ENCODE results near the gene TMEM108.

TMEM108 gene

DNA sequence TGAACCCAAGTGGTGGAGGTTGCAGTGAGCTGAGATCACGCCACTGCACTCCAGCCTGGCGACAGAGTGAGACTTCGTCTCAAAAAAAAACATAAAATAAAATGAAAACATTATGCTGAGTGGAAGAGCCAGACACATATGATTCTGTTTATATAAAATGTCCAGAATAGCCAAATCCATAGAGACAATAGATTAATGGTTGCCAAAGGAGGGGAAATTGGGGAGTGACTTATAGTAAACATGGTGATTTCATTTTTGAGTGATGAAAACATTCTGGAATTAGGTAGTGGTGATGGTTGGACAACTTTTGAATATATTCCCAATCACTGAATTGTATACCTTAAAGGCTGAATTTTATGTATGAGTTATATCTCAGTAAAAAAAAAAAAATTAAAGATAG, 189.6 kb downstream of the TMEM108 start:
- no peak for DNase-seq (ENCODE audit: low read depth in 2 of 2)

DNA sequence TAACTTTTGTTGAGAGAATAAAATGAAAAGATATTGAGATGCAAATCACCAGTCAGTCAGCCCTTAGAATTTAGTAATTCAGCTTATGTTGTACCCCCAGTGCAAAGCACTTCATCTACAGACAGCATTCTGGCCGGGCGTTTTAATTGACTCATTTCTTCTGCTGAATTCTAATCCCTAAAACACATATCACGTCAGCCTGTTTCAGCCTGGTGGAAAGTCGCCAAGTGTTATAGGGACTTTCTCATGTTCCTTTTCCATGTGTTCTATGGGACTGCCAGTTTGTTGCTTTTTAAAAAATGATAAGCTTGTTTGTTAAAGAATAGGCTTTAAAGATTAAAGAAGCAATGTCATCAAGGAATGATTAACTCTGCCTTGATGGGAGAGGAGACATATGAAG, 192.0 kb downstream of the TMEM108 start:
- DNase-seq (ENCODE audit: low read depth in 2 of 2) = no peak

DNA sequence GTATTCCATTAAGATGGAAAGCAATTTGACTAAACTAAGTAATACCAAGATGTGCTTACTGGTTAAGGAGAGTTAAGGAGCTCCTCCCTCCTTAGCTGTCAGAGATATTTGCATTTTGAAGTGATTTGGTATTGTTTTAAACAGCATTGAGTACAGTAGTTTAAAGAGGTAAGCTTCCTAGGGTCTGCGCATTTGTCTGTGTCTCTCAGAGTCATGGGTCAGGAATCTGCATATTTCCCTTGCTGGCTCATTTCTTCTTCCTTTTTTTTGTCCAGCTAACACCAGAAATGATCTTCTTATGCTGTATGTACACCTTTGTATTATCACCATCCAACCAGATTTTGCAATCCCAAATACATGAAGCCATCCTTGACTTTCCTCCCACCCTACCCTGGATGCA, 198.7 kb downstream of the TMEM108 start:
- no peak for DNase-seq (ENCODE audit: low read depth in 2 of 2)

DNA sequence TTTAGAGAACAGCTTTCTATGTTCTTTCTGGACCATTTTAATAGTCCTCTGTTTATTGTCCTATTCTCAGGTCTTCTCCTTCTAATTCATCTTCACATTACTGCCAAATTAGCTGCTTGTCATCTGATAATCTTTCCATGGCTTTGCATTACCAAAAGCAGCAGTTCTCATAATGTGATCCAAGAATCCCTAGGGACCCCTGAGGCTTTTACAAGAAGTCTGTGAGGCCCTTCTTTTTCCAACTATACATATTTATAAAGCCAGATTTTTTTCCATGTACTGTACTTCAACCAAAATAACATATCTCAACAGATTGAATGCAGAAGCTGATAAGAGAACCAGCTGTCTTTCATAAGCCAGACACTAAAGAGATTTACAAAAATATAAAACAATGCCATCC, 199.2 kb downstream of the TMEM108 start:
- no peak for DNase-seq (ENCODE audit: low read depth in 2 of 2)

DNA sequence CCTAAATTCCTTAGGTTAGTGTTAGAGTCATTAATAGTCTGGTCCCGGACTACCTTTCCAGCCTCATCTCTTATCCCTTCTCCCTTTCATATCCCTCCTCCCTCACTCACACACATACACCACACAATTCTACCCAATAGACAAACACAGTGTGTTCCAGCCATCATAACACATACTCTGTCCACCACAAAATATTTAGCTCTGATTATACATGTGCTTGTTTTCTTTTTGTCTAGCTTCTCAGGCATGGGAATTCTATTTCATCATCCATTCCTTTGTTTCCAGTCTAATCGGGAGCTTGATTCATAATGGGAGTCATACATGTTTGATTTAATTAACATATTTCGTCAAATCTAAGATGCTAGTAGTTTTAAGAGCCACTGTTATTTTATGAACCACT, 199.8 kb downstream of the TMEM108 start:
- no peak for DNase-seq (ENCODE audit: low read depth in 2 of 2)

DNA sequence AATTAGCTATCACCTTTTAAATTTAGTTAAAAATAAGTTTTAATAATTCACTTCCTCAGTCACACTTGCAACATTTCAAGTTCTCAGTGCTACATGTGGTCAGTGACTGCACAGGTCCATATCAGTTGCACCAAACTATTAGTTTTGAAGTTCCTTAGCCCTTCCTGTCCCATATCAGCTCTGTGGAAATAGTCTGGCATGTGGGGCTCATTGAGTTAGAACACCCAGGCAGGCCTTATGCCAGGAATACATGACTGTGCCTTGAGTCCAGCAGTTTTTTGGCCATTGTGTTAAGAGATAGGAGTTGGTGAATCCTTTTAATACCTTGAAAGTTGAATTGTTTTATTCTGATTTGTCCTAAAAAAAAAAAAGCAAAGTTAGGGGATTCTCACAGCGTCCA, 207.9 kb downstream of the TMEM108 start:
- DNase-seq (ENCODE audit: low read depth in 2 of 2) = no peak

DNA sequence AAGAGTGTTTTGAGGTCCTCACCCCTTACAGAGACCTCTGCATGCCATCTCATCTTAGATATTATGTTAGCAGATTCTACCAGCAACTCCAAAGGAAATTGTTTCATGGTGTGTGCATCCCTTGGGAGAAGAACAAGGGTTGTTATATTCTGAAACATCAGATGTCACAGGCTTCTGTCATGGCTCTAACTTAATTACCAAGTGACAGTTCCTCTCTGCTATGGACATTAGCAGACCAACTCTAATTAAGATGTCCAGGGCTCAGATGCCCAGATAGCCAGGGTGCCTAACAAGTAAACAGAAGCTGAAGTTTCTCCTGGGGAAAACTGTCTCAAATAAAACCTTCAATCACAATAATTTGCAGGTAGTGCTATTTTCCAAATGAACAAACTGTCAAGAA, 208.6 kb downstream of the TMEM108 start:
- DNase-seq (ENCODE audit: low read depth in 2 of 2) = no peak

DNA sequence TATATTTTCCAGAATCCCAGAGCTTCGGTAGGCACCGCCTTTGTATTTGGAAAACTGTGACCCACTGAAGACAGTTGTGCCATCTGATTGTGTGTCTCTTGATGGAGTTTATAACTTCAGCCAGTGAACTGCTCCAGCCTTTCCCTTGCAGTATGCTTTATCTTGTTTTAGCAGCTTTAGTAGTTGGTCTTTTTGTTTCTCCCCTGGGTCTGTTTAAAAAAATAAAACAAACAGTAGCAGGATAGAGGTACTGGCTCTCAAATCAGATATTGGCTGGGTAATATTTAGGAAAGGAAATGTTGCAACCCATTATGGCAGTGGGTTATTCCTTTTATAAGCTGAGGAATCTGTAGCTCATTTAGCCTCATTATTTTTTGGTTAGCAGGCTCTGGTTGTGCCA, 210.2 kb downstream of the TMEM108 start:
- no peak for DNase-seq (ENCODE audit: low read depth in 2 of 2)

DNA sequence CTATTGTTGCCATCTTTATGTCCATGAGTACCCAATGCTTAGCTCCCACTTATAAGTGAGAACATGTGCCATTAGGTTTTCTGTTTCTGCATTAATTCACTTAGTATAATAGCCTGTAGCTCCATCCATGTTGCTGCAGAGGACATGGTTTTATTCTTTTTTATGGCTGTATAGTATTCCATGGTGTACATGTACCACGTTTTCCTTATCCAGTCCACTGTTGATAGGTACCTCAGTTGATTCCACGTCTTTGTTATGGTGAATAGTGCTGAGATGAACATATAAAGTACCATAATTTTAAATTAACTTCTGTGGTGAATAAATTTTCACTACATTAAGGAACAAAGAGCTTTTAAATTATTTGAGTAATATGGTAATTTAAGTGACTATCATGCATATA, 211.3 kb downstream of the TMEM108 start:
- no peak for DNase-seq (ENCODE audit: low read depth in 2 of 2)

DNA sequence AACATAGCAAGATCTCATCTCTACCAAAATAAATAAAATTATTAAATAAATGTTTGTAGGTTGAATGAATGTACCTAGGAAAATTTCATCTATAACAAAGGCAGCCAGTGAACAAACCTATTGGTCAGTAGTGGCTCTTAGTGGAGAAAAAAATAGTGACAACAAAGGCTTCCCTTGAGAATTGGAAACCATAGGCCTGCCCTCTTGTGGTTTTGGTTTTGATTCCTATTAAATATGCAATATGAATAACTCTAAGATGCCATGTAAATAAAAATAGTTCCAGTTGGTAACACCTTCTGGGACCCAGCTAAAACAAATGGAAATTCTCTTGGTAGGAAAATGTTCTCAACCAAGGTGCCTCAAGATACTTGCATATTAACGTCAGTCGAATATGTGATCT, 216.0 kb downstream of the TMEM108 start:
- no peak for DNase-seq (ENCODE audit: low read depth in 2 of 2)

DNA sequence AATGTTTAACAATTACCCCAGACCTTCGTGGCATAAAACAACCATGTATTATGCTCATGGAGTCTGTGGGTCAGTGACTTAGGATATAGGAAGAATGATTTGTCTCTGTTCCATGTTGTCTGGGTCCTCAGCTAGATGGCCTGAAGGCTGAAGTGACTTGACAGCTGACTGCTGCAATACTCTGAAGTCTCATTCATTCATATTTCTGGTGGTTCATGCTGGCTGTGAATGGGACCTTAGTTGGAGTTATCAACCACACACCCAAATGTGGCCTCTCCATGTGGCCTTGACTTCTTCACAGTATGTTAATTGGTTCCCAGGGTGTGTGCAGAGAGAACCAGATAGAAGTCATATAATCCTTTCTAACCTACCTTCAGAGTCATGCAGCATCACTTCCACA, 216.5 kb downstream of the TMEM108 start:
- DNase-seq (ENCODE audit: low read depth in 2 of 2) = no peak

DNA sequence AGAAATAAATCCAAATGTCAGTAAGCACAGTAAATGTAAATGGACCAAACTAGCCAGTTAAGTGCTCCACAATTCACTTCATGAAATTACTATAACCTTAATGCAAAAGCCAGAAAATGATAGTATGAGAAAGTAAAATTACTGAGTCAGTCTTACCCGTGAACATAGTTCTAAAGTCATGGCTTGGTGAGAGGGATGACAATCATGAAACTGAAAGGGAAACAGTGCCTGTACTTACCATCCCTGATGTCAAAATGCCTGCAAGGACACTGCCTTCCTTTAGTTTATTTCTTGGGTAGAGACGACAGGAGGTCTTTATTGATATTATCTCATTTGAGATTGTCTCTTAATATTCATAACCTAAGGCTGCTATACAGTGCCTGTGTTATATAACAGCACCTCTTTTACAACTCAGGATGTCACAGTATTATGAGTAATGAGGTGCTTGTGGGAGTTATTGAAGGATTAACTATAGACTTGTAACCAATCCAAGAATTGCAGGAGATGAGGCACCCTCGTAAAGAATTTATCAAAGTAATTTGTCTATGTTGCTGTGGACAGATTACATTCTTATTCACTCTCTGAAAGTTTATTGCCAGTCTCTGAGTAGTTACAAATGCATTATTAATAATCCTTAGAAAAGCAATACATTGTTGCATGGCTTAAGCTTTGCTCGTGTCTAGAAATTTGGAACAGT, 218.7 kb downstream of the TMEM108 start:
- no peak for DNase-seq (ENCODE audit: low read depth in 2 of 2)

DNA sequence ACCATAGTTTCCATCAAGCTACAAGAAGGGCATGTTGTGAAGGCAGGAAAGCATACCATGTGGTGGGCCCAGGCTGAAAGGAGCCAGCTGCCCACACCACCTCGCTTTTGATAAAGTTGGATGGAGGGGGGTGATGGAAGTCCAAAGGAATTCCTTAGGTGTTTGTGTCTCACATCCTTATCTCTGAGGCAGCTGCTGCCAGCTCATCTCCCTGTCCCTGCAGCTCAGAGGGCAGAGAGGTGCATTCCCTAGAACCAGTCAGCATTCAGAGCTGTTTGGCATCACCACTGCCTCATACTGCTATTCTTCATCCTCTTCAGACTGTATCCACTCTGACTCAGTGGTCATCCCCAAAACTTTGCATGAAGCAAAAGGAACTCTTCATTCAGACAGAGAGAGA, 220.2 kb downstream of the TMEM108 start:
- no peak for DNase-seq (ENCODE audit: low read depth in 2 of 2)

DNA sequence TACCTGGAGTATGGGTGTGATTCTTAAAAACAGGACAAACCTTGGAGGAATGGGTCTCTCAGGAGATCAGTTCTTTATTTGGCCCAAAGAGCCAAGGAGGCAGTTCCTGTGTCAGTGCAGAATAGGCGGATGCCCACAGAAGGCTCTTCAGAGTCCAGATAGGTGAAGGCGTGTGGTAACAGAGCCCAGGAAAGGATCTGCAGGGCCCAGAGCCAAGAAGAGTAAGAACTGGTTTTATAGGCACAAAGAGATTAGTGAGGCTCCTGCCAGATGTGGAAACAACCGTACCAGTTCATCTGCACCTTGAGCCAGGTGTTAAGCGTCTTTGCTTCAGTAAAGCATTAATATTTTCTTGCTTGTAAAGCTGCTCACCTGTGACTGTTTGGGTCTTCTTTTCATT, 221.6 kb downstream of the TMEM108 start:
- no peak for DNase-seq (ENCODE audit: low read depth in 2 of 2)

DNA sequence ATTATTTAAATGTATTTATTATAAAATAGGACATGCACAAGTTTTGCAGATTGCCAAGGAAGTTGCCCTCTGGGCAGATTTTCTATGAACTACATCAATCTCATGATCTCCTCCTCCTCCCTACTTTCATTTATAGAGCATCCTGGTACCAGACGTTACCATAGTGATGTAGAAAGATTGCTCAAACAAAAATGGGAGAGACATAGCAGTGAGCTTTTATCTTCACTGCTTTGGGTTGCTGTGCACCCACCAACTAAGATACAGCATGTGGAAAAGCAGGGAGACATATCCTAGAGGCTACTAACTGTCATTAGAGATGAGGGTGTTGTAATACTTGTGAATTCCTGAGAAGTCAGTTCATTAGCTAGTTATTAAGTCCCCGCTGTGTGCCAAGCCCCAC, 224.1 kb downstream of the TMEM108 start:
- DNase-seq (ENCODE audit: low read depth in 2 of 2) = no peak

DNA sequence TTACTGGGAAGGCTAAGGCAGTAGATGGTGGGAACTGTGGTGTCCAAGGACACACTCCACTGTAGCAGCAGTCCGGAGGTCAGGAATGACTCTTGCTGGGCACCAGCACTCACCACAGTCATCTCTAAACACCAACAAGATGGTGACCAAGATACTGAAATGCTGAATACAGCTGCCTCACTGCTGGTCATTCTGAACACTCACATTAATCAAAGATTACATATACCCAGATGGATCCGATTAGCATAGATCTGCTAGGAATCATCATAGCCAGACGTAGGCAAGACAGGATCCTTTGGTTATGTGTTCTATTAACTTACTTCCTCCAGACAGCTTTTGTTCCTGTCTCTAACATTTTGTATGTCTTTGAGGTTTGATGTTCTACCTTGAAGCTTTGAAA, 226.7 kb downstream of the TMEM108 start:
- no peak for DNase-seq (ENCODE audit: low read depth in 2 of 2)

DNA sequence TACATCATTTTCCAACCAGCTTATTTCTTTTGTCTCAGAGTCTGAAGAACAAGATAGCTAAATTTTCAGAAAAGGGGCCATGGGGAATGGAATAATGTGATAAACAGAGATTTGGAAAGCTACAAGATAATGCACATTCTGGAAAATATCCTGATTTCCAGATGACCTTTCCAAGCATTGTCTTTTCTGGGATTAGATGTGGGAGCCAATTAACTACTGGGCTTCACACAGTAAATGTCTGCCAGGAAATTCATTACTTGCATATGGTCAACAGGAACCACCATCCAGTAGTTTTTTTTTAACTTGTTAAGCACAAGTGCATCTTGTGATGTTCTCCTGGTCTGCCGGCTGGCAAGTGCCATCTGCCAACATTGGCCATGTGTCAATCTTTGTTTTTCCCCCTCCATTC, 230.5 kb downstream of the TMEM108 start:
- DNase-seq (ENCODE audit: low read depth in 2 of 2) = no peak

DNA sequence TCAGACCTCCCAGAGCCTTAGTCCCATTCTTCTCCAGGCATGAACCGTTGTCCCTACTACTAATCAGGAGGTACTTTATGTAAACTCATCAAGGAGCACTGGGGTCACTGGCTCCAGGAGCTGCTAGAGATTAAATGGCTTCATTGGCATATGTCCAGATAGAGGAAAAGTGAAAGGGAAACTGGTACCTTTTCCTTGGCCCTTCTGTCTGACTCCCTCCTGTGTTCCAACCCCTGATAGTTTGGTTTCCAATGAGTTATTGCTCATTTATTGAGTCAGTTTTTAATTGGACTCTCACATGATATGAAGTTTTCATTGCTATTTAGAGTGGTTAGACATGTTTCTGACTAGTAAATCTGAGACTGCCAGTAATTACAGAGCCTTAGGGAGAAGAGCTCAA, 231.2 kb downstream of the TMEM108 start:
- DNase-seq (ENCODE audit: low read depth in 2 of 2) = no peak

DNA sequence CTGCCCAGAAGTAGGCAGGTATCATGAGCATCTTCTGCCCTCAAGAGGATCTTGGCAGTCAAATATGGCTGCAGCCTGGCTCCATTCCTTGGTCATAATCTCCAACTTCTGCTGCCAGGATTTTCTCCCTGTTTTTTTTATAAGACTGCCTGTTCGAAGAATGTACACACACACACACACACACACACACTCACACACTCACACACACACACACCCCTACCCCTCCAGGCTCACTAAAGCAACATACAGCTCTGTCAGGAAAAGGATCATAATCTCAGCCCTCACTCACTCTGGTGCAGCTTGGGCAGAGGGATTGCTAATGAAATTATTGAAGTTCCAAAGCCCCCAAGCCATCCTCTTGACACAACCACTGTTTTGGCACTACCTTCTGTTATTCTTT, 232.4 kb downstream of the TMEM108 start:
- no peak for DNase-seq (ENCODE audit: low read depth in 2 of 2)

DNA sequence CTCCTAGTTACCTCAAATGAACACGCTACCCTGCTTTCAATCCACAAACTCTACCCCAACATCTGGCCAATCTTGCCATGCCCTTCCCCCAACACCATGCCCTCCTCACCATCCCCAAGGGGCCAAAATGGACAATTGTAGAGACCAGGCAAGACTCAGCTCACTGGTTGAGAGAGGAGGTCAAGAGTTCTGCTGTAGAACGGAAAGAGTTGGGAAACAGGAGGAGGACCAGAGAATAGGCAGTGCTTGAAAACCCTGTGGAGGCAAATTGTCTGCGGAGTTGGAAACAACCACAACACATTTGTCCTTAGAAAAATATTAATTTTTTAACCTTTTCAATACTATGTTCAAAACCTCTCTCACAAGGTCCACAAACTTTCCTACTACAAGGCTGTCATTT, 232.9 kb downstream of the TMEM108 start:
- no peak for DNase-seq (ENCODE audit: low read depth in 2 of 2)

DNA sequence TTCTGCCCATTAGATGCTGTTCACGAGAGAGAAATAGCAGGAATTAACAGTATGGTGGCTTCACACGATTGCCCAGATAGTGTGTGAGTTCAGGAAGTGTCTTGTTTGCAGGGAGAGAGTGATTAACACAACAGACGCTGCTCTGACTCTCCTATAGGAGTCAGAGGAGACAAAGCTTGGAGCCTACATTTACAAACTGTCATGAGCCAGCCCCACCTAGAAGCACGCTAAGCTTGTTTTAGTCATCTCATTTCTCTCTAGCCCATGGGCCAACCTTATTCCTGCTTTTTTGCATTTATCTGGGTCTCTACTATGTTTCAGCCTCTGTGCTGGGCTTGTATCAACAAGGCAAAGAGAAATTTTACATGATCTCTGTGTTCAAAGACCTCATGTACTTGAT, 233.3 kb downstream of the TMEM108 start:
- DNase-seq (ENCODE audit: low read depth in 2 of 2) = no peak

DNA sequence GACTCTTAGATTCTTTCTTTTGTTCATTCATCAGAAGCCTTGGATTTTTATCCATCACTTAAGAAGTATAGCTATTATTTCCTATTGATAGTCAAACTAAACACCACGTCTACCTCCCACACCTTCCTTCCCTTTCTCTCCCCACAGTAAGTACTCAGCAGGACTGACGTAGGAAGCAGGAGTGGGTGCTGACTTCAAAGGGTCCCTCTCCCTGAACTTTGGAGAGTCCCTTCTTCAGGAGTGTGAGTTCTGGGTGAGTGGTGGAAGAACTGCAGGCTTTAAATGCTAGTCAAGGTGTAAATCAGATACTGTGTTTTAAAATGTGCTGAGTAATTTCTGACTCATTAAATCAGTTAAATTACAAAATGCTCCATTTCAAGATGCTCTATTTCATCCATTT, 235.2 kb downstream of the TMEM108 start:
- no peak for DNase-seq (ENCODE audit: low read depth in 2 of 2)

DNA sequence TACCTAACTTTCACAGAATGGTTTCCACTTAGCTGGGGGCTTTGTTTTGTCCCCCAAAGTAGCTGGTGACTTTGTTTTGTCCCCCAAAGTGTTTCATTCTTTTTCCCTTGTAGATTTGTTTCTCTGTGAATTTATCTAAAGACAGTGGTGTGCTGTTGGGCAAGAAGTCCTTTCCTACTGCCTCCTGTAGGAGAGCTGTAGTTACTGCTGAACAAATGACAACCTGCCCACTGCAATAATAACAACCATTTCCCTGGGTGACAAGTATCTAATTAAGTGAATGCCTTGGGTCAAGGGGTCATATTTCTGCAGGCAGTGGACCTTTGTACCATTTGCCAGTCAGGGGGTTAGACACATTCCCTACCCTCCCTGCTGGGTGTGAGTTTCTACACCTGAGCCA, 236.3 kb downstream of the TMEM108 start:
- no peak for DNase-seq (ENCODE audit: low read depth in 2 of 2)

DNA sequence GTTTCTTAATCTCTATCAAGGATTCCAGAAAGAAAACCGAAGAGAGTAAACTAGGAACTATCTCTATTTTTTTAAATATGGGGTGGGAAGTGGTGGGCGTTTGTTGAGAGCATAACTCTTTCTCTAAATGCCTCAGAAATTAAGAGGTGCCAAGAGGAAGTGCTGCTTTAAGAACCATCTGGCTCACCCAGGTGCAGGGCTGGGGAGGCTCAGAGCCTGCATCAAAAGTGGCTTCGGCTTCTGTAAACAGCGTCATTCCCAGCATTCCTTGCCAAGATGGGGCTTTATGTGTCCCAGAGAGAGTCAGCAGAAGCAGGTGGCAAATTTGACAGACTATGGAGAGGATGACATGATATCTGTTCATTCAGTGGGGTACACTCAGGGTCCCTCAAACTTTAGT, 238.4 kb downstream of the TMEM108 start:
- no peak for DNase-seq (ENCODE audit: low read depth in 2 of 2)

DNA sequence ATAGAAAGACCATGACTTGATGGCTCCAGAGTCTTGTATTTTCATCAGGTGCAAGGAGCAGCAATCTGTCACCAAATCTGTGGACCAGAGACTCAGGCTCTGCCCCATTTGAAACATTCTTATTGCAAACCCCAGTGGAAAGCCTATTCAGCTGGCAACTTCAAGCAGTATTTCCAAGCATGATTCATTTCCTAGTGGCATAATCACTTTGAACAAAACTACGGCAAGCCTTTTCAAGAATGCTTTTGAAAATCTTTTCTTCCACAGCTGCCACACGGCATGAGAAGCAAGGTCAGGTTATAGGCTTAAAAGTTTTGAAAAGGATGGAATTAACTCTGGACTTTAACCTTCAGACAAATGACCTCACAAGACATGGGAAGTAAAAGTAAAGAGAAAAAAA, 239.6 kb downstream of the TMEM108 start:
- no peak for DNase-seq (ENCODE audit: low read depth in 2 of 2)

Data from stimulated activated CD4-positive, alpha-beta T cell treated with anti-CD3 and anti-CD28 coated beads, Interleukin-12 subunit alpha, Interleukin-12 subunit beta, amount 100 ng/mL, for 24 hours (primary cell).